ENCODE measurements around the gene WNT3. TPM values are rescaled to one million over a fixed set of nuclear protein-coding genes. Genes with fewer than 3 reads are reported as not detected.

Gene WNT3
- total and polyA plus RNA-seq, 4 donors = 0.19 to 4.3 (median 2.7) TPM

GRCh38 chr17:46722662-46723285 is 95.7 kb downstream of the WNT3 start:
- WGBS = 70% methylated on average over 7 of the region's 7 CpGs
- TF ChIP-seq NR2F2 (IDR thresholded peaks at IDR 0.05) (no peak), CTCF (IDR thresholded peaks at IDR 0.05; ENCODE audit: low read depth, low read length, missing input control) (no peak), ATF3 (IDR thresholded peaks at IDR 0.05) (no peak)
- no peak overlapping the region for H3K9ac ChIP-seq (ENCODE audit: low read depth in 1 of 2, low read length in 2 of 2)
- no peaks in the 10 kb centered on the region for H3K4me1 ChIP-seq (ENCODE audit: control insufficient read depth in 4 of 4, insufficient read depth in 4 of 4, low read length in 3 of 4)
- peaks cover 0 to 7% (median 4%) of the 10 kb centered on the region in 4 donors for H3K36me3 ChIP-seq (ENCODE audit: control insufficient read depth in 4 of 4, insufficient read depth in 3 of 4, low read depth in 1 of 4, low read length in 3 of 4)
- H3K9me3 ChIP-seq (ENCODE audit: control insufficient read depth in 4 of 4, low read length in 3 of 4) = no peaks in the 10 kb centered on the region
- H3K27ac ChIP-seq (ENCODE audit: low read depth in 1 of 2, low read length in 2 of 2) = no peak overlapping the region
- no peaks in the 10 kb centered on the region for H3K27me3 ChIP-seq (ENCODE audit: control insufficient read depth in 4 of 4, insufficient read depth in 4 of 4, low read length in 3 of 4)
- DNase-seq (ENCODE audit: low spot score) = no peak
- H3K4me3 ChIP-seq (ENCODE audit: low read depth in 1 of 3, low read length in 3 of 3) = no peak overlapping the region

GRCh38 chr17:46720408-46720807 is 98.1 kb downstream of the WNT3 start:
- 63% methylated on average over 5 of the region's 5 CpGs for WGBS
- no peaks in the 10 kb centered on the region for H3K4me1 ChIP-seq (ENCODE audit: control insufficient read depth in 4 of 4, insufficient read depth in 4 of 4, low read length in 3 of 4)
- no peaks in the 10 kb centered on the region for H3K27me3 ChIP-seq (ENCODE audit: control insufficient read depth in 4 of 4, insufficient read depth in 4 of 4, low read length in 3 of 4)
- no peak for DNase-seq (ENCODE audit: low spot score)
- no peaks in the 10 kb centered on the region for H3K9me3 ChIP-seq (ENCODE audit: control insufficient read depth in 4 of 4, low read length in 3 of 4)
- H3K27ac ChIP-seq (ENCODE audit: low read depth in 1 of 2, low read length in 2 of 2) = no peak overlapping the region
- H3K4me3 ChIP-seq (ENCODE audit: low read depth in 1 of 3, low read length in 3 of 3) = no peak overlapping the region
- TF ChIP-seq GABPA (IDR thresholded peaks at IDR 0.05 in 1 of 2, conservative IDR thresholded peaks at IDR 0.05 in 1 of 2) = no peak
- TF ChIP-seq HNF4G (IDR thresholded peaks at IDR 0.05) = no peak
- no peak for TF ChIP-seq MAX (IDR thresholded peaks at IDR 0.05)
- TF ChIP-seq RAD21 (IDR thresholded peaks at IDR 0.05) = no peak
- TF ChIP-seq EGR1 (IDR thresholded peaks at IDR 0.05; ENCODE audit: low read depth in 2 of 2) = no peak
- TF ChIP-seq FOXA1 (IDR thresholded peaks at IDR 0.05) = no peak
- no peak for TF ChIP-seq ATF3 (IDR thresholded peaks at IDR 0.05)
- TF ChIP-seq TAF1 (conservative IDR thresholded peaks at IDR 0.05) = no peak
- no peak for TF ChIP-seq REST (IDR thresholded peaks at IDR 0.05)
- H3K36me3 ChIP-seq (ENCODE audit: control insufficient read depth in 4 of 4, insufficient read depth in 3 of 4, low read depth in 1 of 4, low read length in 3 of 4) = peaks cover 0 to 4% (median 0%) of the 10 kb centered on the region in 4 donors
- H3K9ac ChIP-seq (ENCODE audit: low read depth in 1 of 2, low read length in 2 of 2) = no peak overlapping the region
